ENCODE results near the gene KHK. TPM values are rescaled to one million over a fixed set of nuclear protein-coding genes. Genes with fewer than 3 reads are reported as not detected.

The KHK gene
- polyA plus RNA-seq, 1 of the 3 experiments (the other 2 are of a cell fraction) = 10.3 TPM

- H3K4me3 ChIP-seq (ENCODE audit: low read depth in 2 of 2, low read length in 1 of 2) = no peak overlapping the region
- CTCF ChIA-PET = interaction anchor here (1.3 to 2.2 kb wide), 3 partner anchors 9 to 80 kb away, joined by 4 to 9 read pairs (median 6); partner anchors contain the start of gene AGBL5
- no peaks in the 10 kb centered on the region for H3K27me3 ChIP-seq (ENCODE audit: insufficient read depth)
- H3F3A ChIP-seq (replicated peaks; ENCODE audit: insufficient read depth) = peaks cover 15% of the 10 kb centered on the region
- no peaks in the 10 kb centered on the region for H4K20me1 ChIP-seq (ENCODE audit: insufficient read depth)
- peaks cover 0 to 7% of the 10 kb centered on the region in 2 experiments; a peak in 1 of 4 replicates for H3K4me1 ChIP-seq (ENCODE audit: control insufficient read depth in 1 of 2, insufficient read depth in 2 of 2, low read depth in 1 of 2, low read length in 1 of 2)
- H3K9ac ChIP-seq = no peak overlapping the region
- no peaks in the 10 kb centered on the region for H3K9me2 ChIP-seq
- DNase-seq = no peak
- POLR2A ChIA-PET = no interaction called here
- no peak overlapping the region for H3K4me2 ChIP-seq
- TF ChIP-seq NRF1 (IDR thresholded peaks at IDR 0.05; ENCODE audit: low read depth, low read length) (no peak), REST (IDR thresholded peaks at IDR 0.05; ENCODE audit: low read depth, low read length) (no peak), SMC3 (IDR thresholded peaks at IDR 0.05; ENCODE audit: low read depth, low read length) (no peak), POLR2AphosphoS5 (IDR thresholded peaks at IDR 0.05; ENCODE audit: low read depth, low read length) (no peak), GABPA (IDR thresholded peaks at IDR 0.05; ENCODE audit: low read depth) (no peak), NFIC (IDR thresholded peaks at IDR 0.05; ENCODE audit: borderline replicate concordance) (no peak), GATA2 (CRISPR knock-in tag; IDR thresholded peaks at IDR 0.05) (no peak), CHD2 (IDR thresholded peaks at IDR 0.05; ENCODE audit: low read length, partially characterized antibody) (no peak), TAF1 (IDR thresholded peaks at IDR 0.05; ENCODE audit: borderline replicate concordance, low read depth, low read length) (no peak), MEF2A (IDR thresholded peaks at IDR 0.05; ENCODE audit: borderline replicate concordance, low read depth) (no peak), JUND (IDR thresholded peaks at IDR 0.05) (no peak), SIN3A (IDR thresholded peaks at IDR 0.05; ENCODE audit: borderline replicate concordance, low read depth, low read length) (no peak), ZBTB33 (IDR thresholded peaks at IDR 0.05; ENCODE audit: borderline replicate concordance, low read depth) (no peak), YY1 (IDR thresholded peaks at IDR 0.05; ENCODE audit: low read depth) (no peak), FOXJ3 (CRISPR knock-in tag; IDR thresholded peaks at IDR 0.05) (no peak), TEAD4 (IDR thresholded peaks at IDR 0.05; ENCODE audit: borderline replicate concordance, insufficient read depth) (no peak), USF2 (IDR thresholded peaks at IDR 0.05; ENCODE audit: borderline replicate concordance, low read depth, low read length) (no peak), FOSL2 (IDR thresholded peaks at IDR 0.05; ENCODE audit: borderline replicate concordance, low read depth) (no peak), IRF3 (IDR thresholded peaks at IDR 0.05; ENCODE audit: low read depth, low read length) (no peak), CTCF (IDR thresholded peaks at IDR 0.05) (no peak)
- peaks cover 9 to 62% of the 10 kb centered on the region in 2 experiments for H3K36me3 ChIP-seq (replicated peaks in 1 of 2; ENCODE audit: control insufficient read depth in 1 of 2, insufficient read depth in 2 of 2, low read length in 1 of 2)
- no peak overlapping the region for H2AFZ ChIP-seq (ENCODE audit: low read depth)
- H3K79me2 ChIP-seq (ENCODE audit: insufficient read depth) = no peaks in the 10 kb centered on the region; the same call in 1 of the 2 replicates
- H3K27ac ChIP-seq (ENCODE audit: low read depth in 2 of 2, low read length in 1 of 2) = no peak overlapping the region
- WGBS (ENCODE audit: low lambda C conversion rate) = 90% methylated on average over 5 of the region's 5 CpGs
- no peaks in the 10 kb centered on the region for H3K9me3 ChIP-seq
Measured at GRCh38 chr2:27041752-27042151, 44.8 kb upstream of the KHK start.

All from SK-N-SH (cell line).